ENCODE data around the gene SLC12A5.

The SLC12A5 gene

GRCh38 chr20:46023999-46024398 lies 5.0 kb upstream of the SLC12A5 start:
- no peak for DNase-seq (ENCODE audit: insufficient read length, low spot score)
- FAIRE-seq, result peak; percentile 75

GRCh38 chr20:46025376-46025783 lies 3.6 kb upstream of the SLC12A5 start:
- FAIRE-seq (peak; percentile 80), DNase-seq (ENCODE audit: insufficient read length, low spot score) (no peak)

- no peak for FAIRE-seq
These were observed 1.7 kb upstream of the SLC12A5 start for GRCh38 chr20:46027245-46027853.

GRCh38 chr20:46028110-46028509 lies 905 bp upstream of the SLC12A5 start:
- DNase-seq (ENCODE audit: insufficient read length, low spot score) (no peak), FAIRE-seq (no peak)

More at GRCh38 chr20:46027245-46027853, 1.7 kb upstream of the SLC12A5 start:
- peak; percentile 82 for DNase-seq (ENCODE audit: insufficient read length, low spot score)

- DNase-seq (ENCODE audit: insufficient read length, low spot score), result no peak
- FAIRE-seq, result no peak
These were observed 1.4 kb downstream of the SLC12A5 start for GRCh38 chr20:46030284-46031013.

- no peak for FAIRE-seq
- no peak for DNase-seq (ENCODE audit: insufficient read length, low spot score)
These were observed 2.1 kb downstream of the SLC12A5 start for GRCh38 chr20:46031014-46031569.

- FAIRE-seq, result no peak
- no peak for DNase-seq (ENCODE audit: insufficient read length, low spot score)
These were observed 2.8 kb downstream of the SLC12A5 start for GRCh38 chr20:46031701-46032254.

- FAIRE-seq (peak; percentile 92), DNase-seq (ENCODE audit: insufficient read length, low spot score) (no peak)
These were observed 5.0 kb downstream of the SLC12A5 start for GRCh38 chr20:46034039-46034438.

- FAIRE-seq, result no peak
- no peak for DNase-seq (ENCODE audit: insufficient read length, low spot score)
These were observed 6.2 kb downstream of the SLC12A5 start for GRCh38 chr20:46035253-46035652.

- FAIRE-seq, result no peak
- no peak for DNase-seq (ENCODE audit: insufficient read length, low spot score)
These were observed 6.7 kb downstream of the SLC12A5 start for GRCh38 chr20:46035713-46036112.

- DNase-seq (ENCODE audit: insufficient read length, low spot score), result no peak
- no peak for FAIRE-seq
These were observed 7.4 kb downstream of the SLC12A5 start for GRCh38 chr20:46036370-46036769.

- no peak for FAIRE-seq
- DNase-seq (ENCODE audit: insufficient read length, low spot score), result no peak
These were observed 8.0 kb downstream of the SLC12A5 start for GRCh38 chr20:46037036-46037435.

GRCh38 chr20:46040902-46041535 lies 12.0 kb downstream of the SLC12A5 start:
- DNase-seq (ENCODE audit: insufficient read length, low spot score), result peak; percentile 89
- FAIRE-seq, result peak; percentile 38

- FAIRE-seq (peak; percentile 82), DNase-seq (ENCODE audit: insufficient read length, low spot score) (no peak)
These were observed 14.5 kb downstream of the SLC12A5 start for GRCh38 chr20:46043556-46043955.

GRCh38 chr20:46044896-46045295 lies 15.9 kb downstream of the SLC12A5 start:
- FAIRE-seq (no peak), DNase-seq (ENCODE audit: insufficient read length, low spot score) (no peak)

- DNase-seq (ENCODE audit: insufficient read length, low spot score), result no peak
- peak; percentile 58 for FAIRE-seq
These were observed 17.7 kb downstream of the SLC12A5 start for GRCh38 chr20:46046588-46047310.

- no peak for DNase-seq (ENCODE audit: insufficient read length, low spot score)
- no peak for FAIRE-seq
These were observed 18.8 kb downstream of the SLC12A5 start for GRCh38 chr20:46047821-46048220.

GRCh38 chr20:46049190-46049589 lies 20.2 kb downstream of the SLC12A5 start:
- peak; percentile 92 for FAIRE-seq
- no peak for DNase-seq (ENCODE audit: insufficient read length, low spot score)

GRCh38 chr20:46049815-46050214 lies 20.8 kb downstream of the SLC12A5 start:
- DNase-seq (ENCODE audit: insufficient read length, low spot score), result no peak
- no peak for FAIRE-seq

- no peak for FAIRE-seq
- no peak for DNase-seq (ENCODE audit: insufficient read length, low spot score)
These were observed 21.4 kb downstream of the SLC12A5 start for GRCh38 chr20:46050444-46050843.

GRCh38 chr20:46050885-46051284 lies 21.9 kb downstream of the SLC12A5 start:
- peak; percentile 91 for FAIRE-seq
- no peak for DNase-seq (ENCODE audit: insufficient read length, low spot score)

All from HTR-8/SVneo (cell line).